Measurements from ENCODE around the gene ZNF777.
A peak's percentile ranks its signal among the peaks of the same experiment; 100 is the strongest.

ZNF777 gene

GRCh38 chr7:149423449-149424110, 37.3 kb downstream of the ZNF777 start:
- H3K4me3 ChIP-seq (ENCODE audit: insufficient read depth, low read length, poor library complexity, severe bottlenecking), result no peak overlapping the region
- no peak overlapping the region for H3K4me2 ChIP-seq (ENCODE audit: low read depth, low read length, poor library complexity, severe bottlenecking)
- TF ChIP-seq EZH2phosphoT487 (conservative IDR thresholded peaks at IDR 0.05; ENCODE audit: low read length) (no peak), CTCF (IDR thresholded peaks at IDR 0.05; ENCODE audit: insufficient read depth, low read length, poor library complexity, severe bottlenecking) (no peak)

GRCh38 chr7:149422914-149423301, 38.0 kb downstream of the ZNF777 start:
- H3K27me3 ChIP-seq (ENCODE audit: low read length), result no peaks in the 10 kb centered on the region
- H3F3A ChIP-seq (ENCODE audit: insufficient read depth), result no peaks in the 10 kb centered on the region
- TF ChIP-seq EZH2phosphoT487 (conservative IDR thresholded peaks at IDR 0.05; ENCODE audit: low read length) (no peak), CTCF (IDR thresholded peaks at IDR 0.05; ENCODE audit: insufficient read depth, low read length, poor library complexity, severe bottlenecking) (no peak)
- H2AFZ ChIP-seq (ENCODE audit: low read depth, low read length, severe bottlenecking), result peak overlapping the region; percentile 93
- H3K79me2 ChIP-seq (ENCODE audit: insufficient read depth, low read length), result no peaks in the 10 kb centered on the region
- H3K9me3 ChIP-seq (ENCODE audit: insufficient read depth, low read length), result no peaks in the 10 kb centered on the region
- H4K20me1 ChIP-seq (ENCODE audit: low read depth, low read length), result no peaks in the 10 kb centered on the region
- H3K9me2 ChIP-seq (replicated peaks; ENCODE audit: insufficient read depth, low read length), result no peaks in the 10 kb centered on the region
- no peak overlapping the region for H3K27ac ChIP-seq (ENCODE audit: low read depth, low read length)
- peak overlapping the region; percentile 18; the same call in 1 of the 2 replicates for H3K9ac ChIP-seq (ENCODE audit: low read length)
- no peaks in the 10 kb centered on the region for H3K36me3 ChIP-seq (ENCODE audit: low read length)
- peak overlapping the region; percentile 51 for H3K4me2 ChIP-seq (ENCODE audit: low read depth, low read length, poor library complexity, severe bottlenecking)
- no peak overlapping the region for H3K4me3 ChIP-seq (ENCODE audit: insufficient read depth, low read length, poor library complexity, severe bottlenecking)

More at GRCh38 chr7:149423449-149424110, 37.3 kb downstream of the ZNF777 start:
- H3K79me2 ChIP-seq (ENCODE audit: insufficient read depth, low read length), result no peaks in the 10 kb centered on the region
- H4K20me1 ChIP-seq (ENCODE audit: low read depth, low read length), result no peaks in the 10 kb centered on the region
- no peak overlapping the region for H3K9ac ChIP-seq (ENCODE audit: low read length)
- no peaks in the 10 kb centered on the region for H3K36me3 ChIP-seq (ENCODE audit: low read length)
- no peak overlapping the region for H3K27ac ChIP-seq (ENCODE audit: low read depth, low read length)
- H2AFZ ChIP-seq (ENCODE audit: low read depth, low read length, severe bottlenecking), result no peak overlapping the region
- H3K9me3 ChIP-seq (ENCODE audit: insufficient read depth, low read length), result no peaks in the 10 kb centered on the region
- H3K27me3 ChIP-seq (ENCODE audit: low read length), result no peaks in the 10 kb centered on the region
- no peaks in the 10 kb centered on the region for H3F3A ChIP-seq (ENCODE audit: insufficient read depth)
- no peaks in the 10 kb centered on the region for H3K9me2 ChIP-seq (replicated peaks; ENCODE audit: insufficient read depth, low read length)

GRCh38 chr7:149422162-149422913, 38.5 kb downstream of the ZNF777 start:
- Histone ChIP-seq H3K79me2 (ENCODE audit: insufficient read depth, low read length) (no peaks in the 10 kb centered on the region), H3F3A (ENCODE audit: insufficient read depth) (no peaks in the 10 kb centered on the region), H3K9me2 (replicated peaks; ENCODE audit: insufficient read depth, low read length) (no peaks in the 10 kb centered on the region), H3K27me3 (ENCODE audit: low read length) (no peaks in the 10 kb centered on the region), H3K9ac (ENCODE audit: low read length) (peak overlapping the region; percentile 59), H3K4me3 (ENCODE audit: insufficient read depth, low read length, poor library complexity, severe bottlenecking) (peak overlapping the region; percentile 47), H3K4me2 (ENCODE audit: low read depth, low read length, poor library complexity, severe bottlenecking) (peak overlapping the region; percentile 82), H4K20me1 (ENCODE audit: low read depth, low read length) (no peaks in the 10 kb centered on the region), H3K36me3 (ENCODE audit: low read length) (no peaks in the 10 kb centered on the region), H2AFZ (ENCODE audit: low read depth, low read length, severe bottlenecking) (peak overlapping the region; percentile 100), H3K9me3 (ENCODE audit: insufficient read depth, low read length) (no peaks in the 10 kb centered on the region), H3K27ac (ENCODE audit: low read depth, low read length) (no peak overlapping the region)
- TF ChIP-seq EZH2phosphoT487 (conservative IDR thresholded peaks at IDR 0.05; ENCODE audit: low read length) (no peak), CTCF (IDR thresholded peaks at IDR 0.05; ENCODE audit: insufficient read depth, low read length, poor library complexity, severe bottlenecking) (peak; percentile 37)

Data from SU-DHL-6 (cell line).